Calu3 (cell line): ENCODE data around the gene SKA1. TPM values are rescaled to one million over a fixed set of nuclear protein-coding genes. Genes with fewer than 3 reads are reported as not detected.
A peak's percentile ranks its signal among the peaks of the same experiment; 100 is the strongest.

Experiments used
- Bru-seq: library from RNA; stranded (reverse); fragments of 400-500 nt; gene quantifications from one replicate; lab custom pipeline; 2021; lab: Mats Ljungman, UMichigan
- BruChase-seq, 2 experiments: library from RNA; stranded (reverse); fragments of 400-500 nt; gene quantifications; one replicate each; lab custom pipeline; 2021; lab: Mats Ljungman, UMichigan
- BruUV-seq: library from RNA; stranded (reverse); fragments of 400-500 nt; replicated peaks from 2 replicates; lab custom pipeline; 2021; lab: Mats Ljungman, UMichigan
- CTCF ChIA-PET: fragments of 300-600 bp; sonication (Branson Sonifier 250); formaldehyde crosslinking; loops from one replicate; lab custom pipeline; 2022; ENCODE audit warnings: antibody characterized with exemption; lab: Charles Lee
- DNase-seq: peaks from one replicate; pipeline ENCODE4 v3.0.0; 2022
- H3K27ac Mint-ChIP-seq: one replicate; pipeline ENCODE4 v1.8.0; 2022; ENCODE audit warnings: mixed read lengths; ENCODE audit not compliant: unreplicated experiment
- H3K27me3 Mint-ChIP-seq: one replicate; pipeline ENCODE4 v1.8.0; 2022; ENCODE audit warnings: mixed read lengths; ENCODE audit not compliant: unreplicated experiment
- H3K36me3 Mint-ChIP-seq: one replicate; pipeline ENCODE4 v1.8.0; 2022; ENCODE audit warnings: mild to moderate bottlenecking, moderate library complexity, mixed read lengths; ENCODE audit not compliant: insufficient read depth, unreplicated experiment
- H3K4me1 Mint-ChIP-seq: one replicate; pipeline ENCODE4 v1.8.0; 2022; ENCODE audit warnings: mild to moderate bottlenecking, low read depth, mixed read lengths; ENCODE audit not compliant: unreplicated experiment
- H3K4me3 Mint-ChIP-seq: one replicate; pipeline ENCODE4 v1.8.0; 2022; ENCODE audit warnings: mild to moderate bottlenecking, low read depth, moderate library complexity, mixed read lengths; ENCODE audit not compliant: unreplicated experiment
- H3K9me3 Mint-ChIP-seq: one replicate; pipeline ENCODE4 v1.8.0; 2022; ENCODE audit warnings: low read depth, mixed read lengths; ENCODE audit not compliant: unreplicated experiment
- intact Hi-C: fragments of 100-400 bp; cut with micrococcal nuclease; formaldehyde crosslinking; loops from one replicate; pipeline ENCODE4 v1.10.0; 2022; ENCODE audit not compliant: unreplicated experiment
- long read RNA-seq: library from polyadenylated mRNA; stranded (forward); transcript quantifications from one replicate; pipeline ENCODE4 v2.0.0, GENCODE V29; 2022
- total RNA-seq: library from RNA; stranded (reverse); gene quantifications from 2 replicates; pipeline ENCODE4 v1.2.3, GENCODE V29; 2022
- TF ChIP-seq, protein P1 (sequence below): fragments of 200-600 bp; IDR thresholded peaks from one replicate; pipeline ENCODE4 v1.8.0; 2022; ENCODE audit warnings: antibody characterized with exemption; ENCODE audit not compliant: unreplicated experiment

The SKA1 gene, protein sequence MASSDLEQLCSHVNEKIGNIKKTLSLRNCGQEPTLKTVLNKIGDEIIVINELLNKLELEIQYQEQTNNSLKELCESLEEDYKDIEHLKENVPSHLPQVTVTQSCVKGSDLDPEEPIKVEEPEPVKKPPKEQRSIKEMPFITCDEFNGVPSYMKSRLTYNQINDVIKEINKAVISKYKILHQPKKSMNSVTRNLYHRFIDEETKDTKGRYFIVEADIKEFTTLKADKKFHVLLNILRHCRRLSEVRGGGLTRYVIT
- total RNA-seq = 20.3 and 22.5 TPM in 2 replicates
- Bru-seq, nascent RNA = percentile 75 among the genes with signal in this experiment
- BruChase-seq, experiment 1, labeled RNA remaining after a 6-hour chase = percentile 81 among the genes with signal in this experiment
- percentile 81 among the genes with signal in this experiment for BruChase-seq, experiment 2, labeled RNA remaining after a 2-hour chase
- long read RNA-seq, transcript SKA1-201 (7 exons, 2,905 nt) = major isoform, 6 of 16 reads
- long read RNA-seq, partial matches to known transcripts = 0 of 16 reads
- long read RNA-seq, other reads (novel, unspliced or antisense) = 6 of 16 reads

DNA sequence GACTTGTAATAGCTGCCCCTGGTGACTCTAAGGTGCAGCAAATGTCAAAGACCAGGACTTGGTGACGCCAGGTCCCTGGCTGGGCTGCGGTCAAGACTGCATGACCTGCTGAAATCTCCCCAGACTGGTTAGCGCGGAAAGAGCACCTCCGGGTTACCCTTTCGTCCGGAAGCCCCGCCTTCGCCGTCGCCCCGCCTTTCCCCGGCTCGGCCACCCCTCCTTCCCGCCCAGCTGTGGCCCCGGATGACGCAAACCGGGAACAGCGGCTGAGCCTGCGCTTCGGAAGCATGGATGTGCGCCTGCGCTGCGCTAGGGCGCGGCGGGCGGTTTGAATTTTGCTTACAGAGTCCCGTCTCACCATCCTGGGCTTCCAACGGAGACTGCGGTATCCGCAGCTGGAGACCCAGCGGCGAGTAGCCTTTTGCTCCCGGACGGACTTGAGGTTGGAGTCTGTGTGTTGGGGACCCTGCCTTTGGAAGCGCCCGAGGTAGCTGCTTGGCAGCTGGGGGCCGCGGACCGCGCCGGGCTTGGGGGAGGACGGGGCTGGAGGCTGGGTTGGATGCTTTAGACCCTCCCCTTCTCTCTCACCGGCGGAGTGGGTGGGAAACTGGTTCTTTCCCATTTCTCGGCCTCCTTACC, at the start of gene SKA1:
SKA1 (plus strand) TSS at position 294 of the 639 bp plus-strand sequence. CDS start 785 bp downstream, outside the sequence.
- peaks cover 14% of the 10 kb centered on the region for H3K4me1 Mint-ChIP-seq
- H3K27ac Mint-ChIP-seq = peak within 1 kb of the TSS; percentile 97

DNA sequence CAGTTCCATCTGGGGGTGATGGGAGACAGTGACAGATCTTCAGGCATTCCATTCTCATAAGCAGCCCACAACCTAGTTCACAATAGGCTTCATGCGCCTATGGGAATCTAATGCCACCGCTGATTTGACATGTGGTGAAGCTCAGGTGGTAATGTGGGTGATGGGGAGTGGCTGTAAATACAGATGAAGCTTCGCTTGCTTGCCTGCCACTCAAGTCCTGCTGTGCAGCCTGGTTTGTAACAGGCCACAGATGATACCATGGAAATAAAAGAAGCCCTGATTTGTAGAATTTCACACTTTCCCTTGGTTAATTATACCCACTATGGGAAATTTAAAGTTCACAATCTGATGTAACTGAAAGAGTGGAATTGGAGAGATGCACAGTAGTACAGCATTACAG, 46.9 kb upstream of the SKA1 start:
- CTCF ChIA-PET = no interaction called here
- Mint-ChIP-seq H3K4me3 (no peak overlapping the region), H3K27me3 (peaks cover 67% of the 10 kb centered on the region), H3K27ac (no peak overlapping the region), H3K4me1 (no peaks in the 10 kb centered on the region), H3K9me3 (no peaks in the 10 kb centered on the region), H3K36me3 (no peaks in the 10 kb centered on the region)
- intact Hi-C loops = no loop called here
- DNase-seq = no peak
- TF ChIP-seq, protein P1, sequence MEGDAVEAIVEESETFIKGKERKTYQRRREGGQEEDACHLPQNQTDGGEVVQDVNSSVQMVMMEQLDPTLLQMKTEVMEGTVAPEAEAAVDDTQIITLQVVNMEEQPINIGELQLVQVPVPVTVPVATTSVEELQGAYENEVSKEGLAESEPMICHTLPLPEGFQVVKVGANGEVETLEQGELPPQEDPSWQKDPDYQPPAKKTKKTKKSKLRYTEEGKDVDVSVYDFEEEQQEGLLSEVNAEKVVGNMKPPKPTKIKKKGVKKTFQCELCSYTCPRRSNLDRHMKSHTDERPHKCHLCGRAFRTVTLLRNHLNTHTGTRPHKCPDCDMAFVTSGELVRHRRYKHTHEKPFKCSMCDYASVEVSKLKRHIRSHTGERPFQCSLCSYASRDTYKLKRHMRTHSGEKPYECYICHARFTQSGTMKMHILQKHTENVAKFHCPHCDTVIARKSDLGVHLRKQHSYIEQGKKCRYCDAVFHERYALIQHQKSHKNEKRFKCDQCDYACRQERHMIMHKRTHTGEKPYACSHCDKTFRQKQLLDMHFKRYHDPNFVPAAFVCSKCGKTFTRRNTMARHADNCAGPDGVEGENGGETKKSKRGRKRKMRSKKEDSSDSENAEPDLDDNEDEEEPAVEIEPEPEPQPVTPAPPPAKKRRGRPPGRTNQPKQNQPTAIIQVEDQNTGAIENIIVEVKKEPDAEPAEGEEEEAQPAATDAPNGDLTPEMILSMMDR = no peak
- BruUV-seq = no TSS peak

More for the DNA sequence above, at the start of gene SKA1:
- Mint-ChIP-seq H3K27me3 (no peaks in the 10 kb centered on the region), H3K36me3 (peaks cover 17% of the 10 kb centered on the region), H3K4me3 (peak within 1 kb of the TSS; percentile 85), H3K9me3 (peaks cover 4% of the 10 kb centered on the region)
- DNase-seq = peak; percentile 93
- BruUV-seq = no TSS peak
- CTCF ChIA-PET = interaction anchor here (1.3 kb wide), 1 partner anchor 18 kb away, joined by 4 read pairs; no protein-coding TSS in a partner anchor
- TF ChIP-seq, protein P1 = no peak
- intact Hi-C loops = no loop called here

DNA sequence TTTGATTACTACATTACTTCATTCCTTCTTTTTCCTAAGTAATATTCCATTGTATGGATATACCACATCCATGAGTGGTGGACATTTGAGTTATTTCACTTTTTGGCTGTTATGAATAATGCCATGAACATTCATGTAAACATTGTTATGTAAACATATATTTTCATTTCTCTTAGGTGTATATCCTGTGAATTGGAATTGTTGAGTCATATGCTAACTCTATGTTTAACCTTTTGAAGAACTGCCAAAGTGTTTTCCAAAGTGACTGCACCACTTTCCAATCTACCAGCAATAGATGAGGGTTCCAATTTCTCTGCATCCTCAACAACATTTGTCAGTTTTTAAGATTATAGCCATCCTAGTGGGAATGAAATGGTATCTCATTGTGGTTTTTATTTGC, 44.7 kb upstream of the SKA1 start:
- H3K4me1 Mint-ChIP-seq = no peaks in the 10 kb centered on the region
- no peaks in the 10 kb centered on the region for H3K9me3 Mint-ChIP-seq
- no TSS peak for BruUV-seq
- no peak for DNase-seq
- TF ChIP-seq, protein P1 = no peak
- CTCF ChIA-PET = no interaction called here
- no peaks in the 10 kb centered on the region for H3K36me3 Mint-ChIP-seq
- intact Hi-C loops = no loop called here
- H3K27ac Mint-ChIP-seq = no peak overlapping the region
- peaks cover 51% of the 10 kb centered on the region for H3K27me3 Mint-ChIP-seq
- H3K4me3 Mint-ChIP-seq = no peak overlapping the region

DNA sequence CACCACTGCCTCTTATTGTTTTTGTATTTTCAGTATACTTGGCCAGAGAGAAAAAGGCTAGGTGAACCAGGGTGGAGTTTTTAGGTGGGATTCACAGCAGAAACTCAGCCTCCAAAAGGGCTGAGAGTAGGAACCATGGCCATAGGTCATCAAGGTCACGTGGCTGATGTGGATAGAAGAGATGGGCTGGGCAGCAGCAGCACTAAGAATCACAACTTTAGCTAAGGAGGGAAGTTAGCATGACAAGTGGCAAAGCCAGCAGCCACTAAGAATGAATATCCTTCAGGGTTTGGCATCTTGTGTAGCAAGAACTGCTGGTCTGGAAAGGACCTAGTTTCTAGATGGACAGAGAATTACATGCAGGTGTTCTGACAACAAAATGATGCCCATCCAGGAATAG, 43.2 kb upstream of the SKA1 start:
- intact Hi-C loops = no loop called here
- Mint-ChIP-seq H3K36me3 (no peaks in the 10 kb centered on the region), H3K27me3 (peaks cover 36% of the 10 kb centered on the region), H3K4me3 (no peak overlapping the region), H3K9me3 (no peaks in the 10 kb centered on the region), H3K27ac (no peak overlapping the region), H3K4me1 (no peaks in the 10 kb centered on the region)
- TF ChIP-seq, protein P1 = no peak
- CTCF ChIA-PET = no interaction called here
- no TSS peak for BruUV-seq
- DNase-seq = no peak
